ENCODE results near the gene C15orf62. TPM values are rescaled to one million over a fixed set of nuclear protein-coding genes. Genes with fewer than 3 reads are reported as not detected.

The C15orf62 gene
- total RNA-seq, 1 donor from 2014 or later = 0.17 TPM

DNA sequence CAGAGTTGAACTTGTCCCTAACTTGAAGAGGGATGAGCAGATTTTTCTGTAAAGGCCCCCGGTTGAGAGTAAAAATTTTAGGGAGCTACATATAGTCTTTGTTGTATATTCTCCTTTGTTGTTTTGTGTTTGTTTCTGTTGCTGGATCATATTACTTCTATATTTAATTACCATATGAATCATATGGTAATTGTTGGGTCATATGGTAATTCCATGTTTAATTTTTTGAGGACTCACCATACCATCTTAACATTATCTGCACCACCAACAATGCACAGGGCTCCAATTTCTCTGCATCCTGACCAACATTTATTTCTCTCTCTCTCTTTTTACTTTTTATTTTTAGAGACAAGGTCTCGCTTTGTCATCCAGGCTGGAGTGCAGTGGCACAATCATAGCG is 29.7 kb downstream of the C15orf62 start:
- no peaks in the 10 kb centered on the region for H3K9me3 Mint-ChIP-seq (ENCODE audit: unreplicated experiment)
- no peak for DNase-seq
- H3K27me3 Mint-ChIP-seq (ENCODE audit: unreplicated experiment) = peaks cover 5% of the 10 kb centered on the region
- no peaks in the 10 kb centered on the region for H3K36me3 Mint-ChIP-seq (ENCODE audit: unreplicated experiment)
- H3K27ac Mint-ChIP-seq (ENCODE audit: unreplicated experiment) = peak overlapping the region; percentile 15
- H3K4me1 Mint-ChIP-seq (ENCODE audit: low read depth, unreplicated experiment) = no peaks in the 10 kb centered on the region
- no peak overlapping the region for H3K4me3 Mint-ChIP-seq (ENCODE audit: unreplicated experiment)
- TF ChIP-seq, protein P1, sequence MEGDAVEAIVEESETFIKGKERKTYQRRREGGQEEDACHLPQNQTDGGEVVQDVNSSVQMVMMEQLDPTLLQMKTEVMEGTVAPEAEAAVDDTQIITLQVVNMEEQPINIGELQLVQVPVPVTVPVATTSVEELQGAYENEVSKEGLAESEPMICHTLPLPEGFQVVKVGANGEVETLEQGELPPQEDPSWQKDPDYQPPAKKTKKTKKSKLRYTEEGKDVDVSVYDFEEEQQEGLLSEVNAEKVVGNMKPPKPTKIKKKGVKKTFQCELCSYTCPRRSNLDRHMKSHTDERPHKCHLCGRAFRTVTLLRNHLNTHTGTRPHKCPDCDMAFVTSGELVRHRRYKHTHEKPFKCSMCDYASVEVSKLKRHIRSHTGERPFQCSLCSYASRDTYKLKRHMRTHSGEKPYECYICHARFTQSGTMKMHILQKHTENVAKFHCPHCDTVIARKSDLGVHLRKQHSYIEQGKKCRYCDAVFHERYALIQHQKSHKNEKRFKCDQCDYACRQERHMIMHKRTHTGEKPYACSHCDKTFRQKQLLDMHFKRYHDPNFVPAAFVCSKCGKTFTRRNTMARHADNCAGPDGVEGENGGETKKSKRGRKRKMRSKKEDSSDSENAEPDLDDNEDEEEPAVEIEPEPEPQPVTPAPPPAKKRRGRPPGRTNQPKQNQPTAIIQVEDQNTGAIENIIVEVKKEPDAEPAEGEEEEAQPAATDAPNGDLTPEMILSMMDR (IDR thresholded peaks at IDR 0.05; ENCODE audit: partially characterized antibody, unreplicated experiment) = no peak

DNA sequence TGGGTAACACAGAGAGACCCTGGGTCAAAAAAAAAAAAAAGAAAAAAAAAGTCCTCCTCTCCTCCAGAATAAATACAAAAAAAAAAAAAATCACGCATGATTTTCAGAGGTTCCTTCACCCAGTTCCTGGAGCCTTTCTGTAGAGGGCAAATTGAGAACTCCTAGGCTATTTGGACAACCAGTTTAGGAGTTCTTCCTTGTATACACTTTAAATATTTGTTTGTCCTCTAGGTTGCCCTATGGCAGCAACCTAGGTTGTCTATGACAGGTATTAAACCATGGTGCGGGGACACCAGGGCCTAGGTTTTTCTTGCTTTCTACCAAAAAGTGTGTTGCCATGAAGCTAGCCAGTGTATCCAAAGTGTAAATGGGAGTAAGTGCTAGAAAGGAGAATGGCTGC is 33.3 kb downstream of the C15orf62 start:
- no peak for DNase-seq
- no peak overlapping the region for H3K27ac Mint-ChIP-seq (ENCODE audit: unreplicated experiment)
- TF ChIP-seq, protein P1 (IDR thresholded peaks at IDR 0.05; ENCODE audit: partially characterized antibody, unreplicated experiment) = no peak
- no peaks in the 10 kb centered on the region for H3K36me3 Mint-ChIP-seq (ENCODE audit: unreplicated experiment)
- peaks cover 7% of the 10 kb centered on the region for H3K4me1 Mint-ChIP-seq (ENCODE audit: low read depth, unreplicated experiment)
- H3K9me3 Mint-ChIP-seq (ENCODE audit: unreplicated experiment) = peaks cover 6% of the 10 kb centered on the region
- H3K4me3 Mint-ChIP-seq (ENCODE audit: unreplicated experiment) = no peak overlapping the region
- H3K27me3 Mint-ChIP-seq (ENCODE audit: unreplicated experiment) = peaks cover 10% of the 10 kb centered on the region

DNA sequence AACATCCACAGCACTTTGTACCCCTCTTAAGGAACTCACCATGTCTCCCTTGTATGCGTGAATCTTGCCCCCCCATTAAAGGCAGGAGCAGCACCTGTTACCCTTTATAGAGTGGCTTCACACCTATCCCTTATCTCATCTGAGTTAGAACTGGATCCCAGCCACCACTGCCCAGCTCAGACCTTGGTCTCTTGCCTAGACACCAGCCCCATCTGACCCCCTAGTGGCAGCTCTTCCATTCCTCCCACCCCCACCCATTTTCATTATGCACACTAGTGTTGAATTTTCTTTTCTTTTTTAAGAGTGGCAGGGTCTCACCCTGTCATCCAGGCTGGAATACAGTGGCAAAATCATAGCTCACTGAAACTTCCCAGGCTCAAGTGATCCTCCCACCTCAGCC is 33.9 kb downstream of the C15orf62 start:
- TF ChIP-seq, protein P1 (IDR thresholded peaks at IDR 0.05; ENCODE audit: partially characterized antibody, unreplicated experiment) = no peak
- H3K4me1 Mint-ChIP-seq (ENCODE audit: low read depth, unreplicated experiment) = peaks cover 11% of the 10 kb centered on the region
- H3K4me3 Mint-ChIP-seq (ENCODE audit: unreplicated experiment) = no peak overlapping the region
- H3K36me3 Mint-ChIP-seq (ENCODE audit: unreplicated experiment) = no peaks in the 10 kb centered on the region
- H3K27me3 Mint-ChIP-seq (ENCODE audit: unreplicated experiment) = peaks cover 10% of the 10 kb centered on the region
- H3K27ac Mint-ChIP-seq (ENCODE audit: unreplicated experiment) = no peak overlapping the region
- H3K9me3 Mint-ChIP-seq (ENCODE audit: unreplicated experiment) = peaks cover 7% of the 10 kb centered on the region
- no peak for DNase-seq

DNA sequence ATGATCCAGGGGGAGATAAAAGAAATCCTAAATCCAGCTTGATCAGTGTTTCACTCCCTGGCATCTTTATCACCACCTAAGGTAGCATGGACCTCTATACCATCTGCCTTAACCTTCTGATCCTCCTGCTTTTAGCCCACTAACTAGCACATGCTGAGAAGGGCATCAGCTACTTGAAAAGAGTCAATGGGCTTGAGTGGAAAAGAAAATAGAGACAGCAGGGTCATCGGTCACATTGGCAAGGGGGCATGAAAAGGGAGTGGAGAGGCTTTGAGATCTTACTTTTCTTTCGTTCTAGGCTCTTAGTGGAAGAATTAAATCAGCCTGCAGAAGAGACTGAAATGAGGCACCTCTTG is 36.9 kb downstream of the C15orf62 start:
- Mint-ChIP-seq H3K27me3 (ENCODE audit: unreplicated experiment) (peaks cover 7% of the 10 kb centered on the region), H3K36me3 (ENCODE audit: unreplicated experiment) (no peaks in the 10 kb centered on the region), H3K27ac (ENCODE audit: unreplicated experiment) (peak overlapping the region; percentile 97), H3K4me1 (ENCODE audit: low read depth, unreplicated experiment) (peaks cover 11% of the 10 kb centered on the region), H3K9me3 (ENCODE audit: unreplicated experiment) (peaks cover 7% of the 10 kb centered on the region), H3K4me3 (ENCODE audit: unreplicated experiment) (peak overlapping the region; percentile 94)
- TF ChIP-seq, protein P1 (IDR thresholded peaks at IDR 0.05; ENCODE audit: partially characterized antibody, unreplicated experiment) = no peak
- no peak for DNase-seq

DNA sequence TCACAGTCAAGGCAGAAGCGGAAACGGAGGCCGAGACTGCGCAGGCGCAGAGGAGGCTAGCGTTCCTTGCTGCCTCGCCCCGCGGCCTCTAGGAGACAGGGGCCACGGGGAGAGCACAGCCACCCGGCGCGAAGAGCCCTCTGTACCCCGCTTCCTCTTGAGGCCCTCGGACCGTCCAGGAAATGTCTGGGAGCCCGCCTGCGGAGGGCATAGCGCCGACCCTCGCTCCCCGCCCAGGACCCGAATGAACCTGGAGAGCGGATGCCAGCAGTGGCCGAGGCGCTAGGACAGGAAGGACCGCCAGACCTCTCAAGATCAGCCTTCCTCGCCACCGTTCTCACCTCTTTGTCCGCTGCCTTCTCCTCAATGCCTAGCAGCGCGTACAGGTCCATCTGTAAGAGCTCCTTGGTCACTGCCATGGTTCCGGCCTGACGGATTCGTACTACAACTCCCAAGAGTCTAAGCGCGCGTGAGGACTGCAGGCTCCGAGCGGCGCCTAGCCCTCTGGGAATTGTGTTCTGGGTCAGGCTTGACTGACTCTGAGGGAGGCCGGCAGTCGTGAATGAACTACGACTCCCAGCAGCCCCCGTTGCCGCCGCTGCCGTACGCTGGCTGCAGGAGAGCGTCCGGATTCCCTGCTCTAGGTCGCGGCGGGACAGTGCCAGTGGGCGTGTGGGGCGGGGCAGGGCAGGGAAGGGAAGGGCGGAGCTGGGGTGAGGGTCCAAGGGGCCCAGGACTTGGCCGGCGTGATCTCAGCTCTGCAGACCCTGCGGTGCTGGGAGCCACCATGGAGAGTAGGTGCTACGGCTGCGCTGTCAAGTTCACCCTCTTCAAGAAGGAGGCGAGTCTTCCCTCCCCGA is 37.5 kb downstream of the C15orf62 start, which contains the start of the genes DNAJC17 and ZFYVE19:
DNAJC17 (minus strand) TSS at position 446 of the 860 bp plus-strand sequence; CDS start at position 419, 27 bp downstream.
ZFYVE19 (plus strand) TSS at position 62 of the 860 bp plus-strand sequence; CDS start at position 563, 501 bp downstream.
- Mint-ChIP-seq H3K27me3 (ENCODE audit: unreplicated experiment) (peaks cover 7% of the 10 kb centered on the region), H3K27ac (ENCODE audit: unreplicated experiment) (peak within 1 kb of the TSS; percentile 97), H3K4me1 (ENCODE audit: low read depth, unreplicated experiment) (peaks cover 11% of the 10 kb centered on the region), H3K9me3 (ENCODE audit: unreplicated experiment) (peaks cover 7% of the 10 kb centered on the region), H3K4me3 (ENCODE audit: unreplicated experiment) (peak within 1 kb of the TSS; percentile 94), H3K36me3 (ENCODE audit: unreplicated experiment) (no peaks in the 10 kb centered on the region)
- TF ChIP-seq, protein P1 (IDR thresholded peaks at IDR 0.05; ENCODE audit: partially characterized antibody, unreplicated experiment) = no peak
- DNase-seq = peak; percentile 98
